AG08396 (cell line): ENCODE results near the gene HS3ST3B1.
A peak's percentile ranks its signal among the peaks of the same experiment; 100 is the strongest.

Experiments
- DNase-seq: peaks from one replicate; pipeline ENCODE4 v3.0.0; 2012; ENCODE audit warnings: low spot score, mixed read lengths

The HS3ST3B1 gene

GRCh38 chr17:14321476-14321949 lies 20.6 kb downstream of the HS3ST3B1 start:
- DNase-seq = no peak

DNA sequence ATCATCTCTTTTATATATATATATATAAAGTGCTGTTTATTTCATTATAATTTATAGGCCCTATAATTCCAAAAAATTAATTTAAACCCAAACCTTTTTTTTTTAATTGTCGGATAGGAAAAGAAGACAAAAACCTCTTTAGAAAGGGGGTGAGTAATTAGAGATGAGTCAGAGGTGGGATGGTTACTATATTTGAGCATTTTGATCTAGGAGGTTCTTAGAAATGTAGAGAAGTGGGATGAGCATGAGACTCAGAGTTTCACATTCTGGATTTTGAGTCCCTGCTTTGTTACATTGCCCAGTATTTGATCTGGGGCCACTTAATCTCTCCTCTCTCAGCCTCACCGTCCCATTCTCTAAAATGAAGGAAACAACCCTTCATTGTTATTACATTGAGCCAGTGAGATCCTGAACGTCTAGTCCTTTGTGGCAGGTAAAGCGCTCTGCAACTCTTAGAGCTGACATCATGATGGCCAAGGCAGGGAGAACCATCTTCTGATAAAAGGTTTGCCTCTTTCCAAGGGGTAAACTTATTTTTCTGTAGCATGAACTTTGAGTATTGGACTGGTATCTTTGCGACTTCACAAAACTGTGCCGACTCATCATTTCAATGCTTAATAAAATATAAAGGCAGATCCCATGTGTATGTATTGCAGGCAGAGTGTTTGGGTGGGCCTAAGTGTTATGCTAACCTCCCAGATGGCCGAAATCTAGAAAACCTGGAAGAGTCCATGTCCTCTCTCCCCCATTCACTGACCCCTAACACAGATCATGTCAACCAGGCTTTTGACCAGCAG lies 21.3 kb downstream of the HS3ST3B1 start:
- DNase-seq = no peak

GRCh38 chr17:14323522-14323981 lies 22.7 kb downstream of the HS3ST3B1 start:
- no peak for DNase-seq

DNA sequence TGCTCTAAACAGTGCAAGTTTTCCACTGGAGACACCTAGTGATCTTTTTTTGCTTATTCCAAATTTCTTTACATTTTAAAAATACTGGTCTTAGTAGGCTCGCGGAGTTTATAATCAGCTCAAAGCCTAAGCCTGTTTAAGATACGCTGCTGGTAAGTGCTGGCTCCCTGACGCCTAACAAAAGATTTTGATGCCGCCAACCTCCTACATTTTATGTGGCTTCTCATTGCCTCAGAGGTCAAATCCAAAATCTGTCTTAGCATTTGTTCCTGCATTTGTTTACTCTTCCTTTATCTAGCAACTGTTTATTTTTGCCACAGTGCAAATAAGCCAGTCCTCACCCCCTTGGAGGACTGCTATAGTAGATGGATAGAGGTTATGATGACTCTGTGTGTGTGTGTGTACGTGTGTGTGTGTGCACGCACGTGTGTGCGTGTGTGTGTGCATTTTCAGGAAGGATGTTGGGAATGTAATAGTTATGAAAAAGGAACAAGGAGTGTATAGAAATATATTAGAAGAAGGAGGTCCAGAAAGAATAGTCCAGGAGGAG lies 24.8 kb downstream of the HS3ST3B1 start:
- no peak for DNase-seq

DNA sequence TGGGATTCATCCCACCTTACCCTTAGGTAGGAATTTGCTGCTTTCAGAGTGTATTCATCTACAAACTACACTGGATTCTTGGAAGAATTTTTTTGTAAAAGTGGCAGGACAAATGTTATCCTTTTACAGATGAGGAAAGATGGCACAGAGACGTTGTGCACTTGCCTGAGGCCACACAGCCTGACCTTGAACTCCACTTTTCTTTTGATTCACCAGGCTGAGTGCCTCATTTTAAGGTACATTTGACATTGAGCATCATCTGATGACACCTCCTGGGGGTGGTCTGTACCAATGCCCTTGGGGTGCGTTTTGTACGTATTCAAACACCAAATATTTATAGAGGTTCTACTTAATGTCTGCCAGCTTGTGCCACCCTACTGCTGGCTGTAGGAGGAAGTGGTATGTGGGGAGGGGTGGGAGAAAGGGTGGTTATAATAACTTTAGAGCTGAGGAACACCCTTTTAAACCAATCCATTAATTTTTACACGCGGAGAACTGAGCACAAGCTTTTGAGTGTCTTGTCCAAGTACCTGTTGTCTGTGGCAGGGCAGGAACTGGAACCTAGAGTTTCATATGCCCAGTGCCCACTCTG lies 29.1 kb downstream of the HS3ST3B1 start:
- DNase-seq = no peak

DNA sequence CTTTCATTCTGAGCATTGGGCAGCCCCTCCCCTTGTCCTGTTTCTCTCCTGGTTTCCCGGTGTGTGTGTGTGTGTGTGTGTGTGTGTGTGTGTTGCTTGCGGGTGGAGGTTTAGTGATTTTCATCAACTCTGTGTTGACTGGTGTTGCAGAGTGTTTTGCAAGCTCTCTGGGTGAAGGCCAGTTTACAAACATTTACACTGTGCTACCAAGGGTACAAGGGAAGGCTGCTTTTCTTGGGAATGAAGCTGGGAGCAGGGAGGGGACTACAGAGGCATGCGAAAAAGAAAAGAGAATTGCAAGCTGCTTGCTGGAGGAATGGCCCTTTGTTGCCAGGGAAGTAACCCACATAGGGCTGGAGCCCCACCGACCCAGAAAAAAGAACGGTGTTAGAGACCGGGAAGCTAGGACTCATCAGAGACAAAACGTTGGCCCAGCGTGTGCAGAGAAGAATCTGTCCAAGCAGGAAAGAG lies 29.6 kb downstream of the HS3ST3B1 start:
- DNase-seq = peak; percentile 49

DNA sequence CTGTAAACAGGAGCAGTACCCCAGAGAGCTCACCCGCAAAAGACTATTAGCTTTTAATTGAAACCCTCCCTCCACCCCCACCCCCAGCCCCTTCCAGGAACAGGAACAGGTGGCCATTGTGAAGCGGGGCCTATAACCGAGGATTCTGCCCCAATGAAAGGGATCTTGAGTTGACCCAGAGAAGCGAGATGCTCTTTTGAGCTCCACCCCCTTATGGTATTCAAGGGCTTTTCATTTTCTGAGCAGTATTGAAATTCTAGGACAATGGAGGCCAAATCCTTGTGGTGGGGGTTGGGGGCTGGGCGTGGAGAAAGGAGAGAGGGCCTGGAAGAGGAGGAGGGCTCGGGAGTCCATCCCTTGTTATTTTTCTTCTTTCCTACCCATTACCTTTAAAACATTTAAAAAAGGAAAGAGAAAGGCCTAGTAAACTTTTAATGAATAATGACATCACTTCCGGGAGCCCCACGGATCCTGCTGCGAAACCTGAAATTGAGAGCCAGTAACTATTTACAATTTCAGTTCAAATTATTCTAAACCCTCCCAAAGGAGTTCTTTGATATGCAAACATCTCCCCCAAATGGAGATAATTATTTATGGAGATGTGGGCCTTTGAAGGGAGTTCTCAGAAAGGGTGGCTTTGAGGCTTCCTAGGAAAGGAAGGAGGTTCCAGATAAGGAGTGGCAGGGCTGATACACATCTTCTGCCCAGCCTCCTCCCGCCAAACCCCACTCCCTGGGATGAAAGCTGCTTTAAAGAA lies 30.5 kb downstream of the HS3ST3B1 start:
- no peak for DNase-seq

DNA sequence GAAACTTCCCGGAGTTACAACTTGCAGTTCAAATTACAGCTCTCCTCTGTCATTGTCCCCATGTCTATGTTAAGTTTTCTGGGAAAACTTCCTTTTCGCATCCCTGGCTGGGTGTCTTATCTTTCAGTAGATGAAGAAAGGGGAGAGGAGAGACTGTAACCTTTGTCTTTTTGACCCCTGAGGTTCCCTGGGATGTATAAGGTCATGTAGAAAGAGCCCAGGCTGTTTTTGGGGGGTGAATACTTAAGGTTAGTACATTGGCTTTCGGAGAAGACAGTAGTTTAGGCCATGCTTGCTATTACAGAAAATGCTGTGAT lies 31.1 kb downstream of the HS3ST3B1 start:
- DNase-seq = no peak

DNA sequence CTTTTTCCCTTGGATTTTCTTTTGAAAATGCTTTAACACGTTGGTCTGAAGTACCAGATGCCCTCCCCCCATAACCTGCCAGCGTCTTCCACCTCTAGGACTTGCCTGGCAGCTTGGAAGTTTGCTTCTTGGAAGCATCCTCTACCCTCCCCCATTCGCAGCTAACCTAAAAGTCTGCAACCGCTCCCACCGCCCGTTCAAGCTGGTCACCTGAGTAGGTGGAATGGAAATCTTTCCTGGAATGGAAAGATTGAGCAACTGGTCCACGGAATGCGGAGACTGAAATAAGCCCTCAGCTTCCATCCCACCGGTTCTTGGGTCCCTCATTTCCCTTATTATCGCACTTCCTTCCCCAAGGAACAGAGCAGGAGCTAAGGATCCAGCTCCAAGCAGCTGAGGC lies 31.4 kb downstream of the HS3ST3B1 start:
- no peak for DNase-seq

DNA sequence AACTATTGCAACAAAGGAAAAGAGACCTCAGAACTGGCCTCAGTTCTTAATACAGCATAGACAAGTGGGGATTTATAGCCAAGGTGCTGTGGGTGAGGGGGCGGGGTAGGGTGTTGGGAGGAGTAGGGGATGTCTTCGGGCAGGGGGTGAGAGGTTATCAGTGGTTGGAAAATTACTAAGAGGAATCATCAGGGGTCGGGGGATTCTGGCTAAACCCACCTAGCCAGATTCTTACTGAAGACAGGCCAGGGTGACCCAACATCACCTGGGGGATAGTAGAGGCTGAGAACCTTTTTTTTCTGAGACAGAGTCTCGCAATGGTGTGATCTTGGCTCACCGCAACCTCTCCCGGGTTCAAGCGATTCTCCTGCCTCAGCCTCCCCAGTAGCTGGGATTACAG lies 32.6 kb downstream of the HS3ST3B1 start:
- no peak for DNase-seq

- no peak for DNase-seq
These were observed 33.5 kb downstream of the HS3ST3B1 start for GRCh38 chr17:14334276-14334840.

DNA sequence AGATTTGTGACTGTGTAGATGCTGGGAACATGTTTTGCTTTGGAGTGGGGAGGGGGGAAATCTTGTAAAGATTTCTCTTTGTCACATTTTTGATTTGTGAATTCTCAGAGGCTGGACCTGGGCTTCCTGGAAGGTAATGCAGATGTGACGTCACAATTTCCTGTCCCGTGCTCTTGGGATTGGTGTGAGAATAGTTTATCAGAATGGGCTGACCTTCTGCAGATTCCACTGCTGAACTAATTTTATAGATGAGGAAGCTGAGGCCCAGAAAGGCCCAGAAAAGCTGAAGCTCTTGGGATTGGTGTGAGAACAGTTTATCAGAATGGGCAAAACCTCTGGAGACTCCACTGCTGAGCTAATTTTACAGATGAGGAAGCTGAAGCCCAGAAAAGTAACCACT lies 34.0 kb downstream of the HS3ST3B1 start:
- no peak for DNase-seq

- no peak for DNase-seq
These were observed 35.5 kb downstream of the HS3ST3B1 start for GRCh38 chr17:14336418-14336817.

- no peak for DNase-seq
These were observed 36.8 kb downstream of the HS3ST3B1 start for GRCh38 chr17:14337596-14338079.

DNA sequence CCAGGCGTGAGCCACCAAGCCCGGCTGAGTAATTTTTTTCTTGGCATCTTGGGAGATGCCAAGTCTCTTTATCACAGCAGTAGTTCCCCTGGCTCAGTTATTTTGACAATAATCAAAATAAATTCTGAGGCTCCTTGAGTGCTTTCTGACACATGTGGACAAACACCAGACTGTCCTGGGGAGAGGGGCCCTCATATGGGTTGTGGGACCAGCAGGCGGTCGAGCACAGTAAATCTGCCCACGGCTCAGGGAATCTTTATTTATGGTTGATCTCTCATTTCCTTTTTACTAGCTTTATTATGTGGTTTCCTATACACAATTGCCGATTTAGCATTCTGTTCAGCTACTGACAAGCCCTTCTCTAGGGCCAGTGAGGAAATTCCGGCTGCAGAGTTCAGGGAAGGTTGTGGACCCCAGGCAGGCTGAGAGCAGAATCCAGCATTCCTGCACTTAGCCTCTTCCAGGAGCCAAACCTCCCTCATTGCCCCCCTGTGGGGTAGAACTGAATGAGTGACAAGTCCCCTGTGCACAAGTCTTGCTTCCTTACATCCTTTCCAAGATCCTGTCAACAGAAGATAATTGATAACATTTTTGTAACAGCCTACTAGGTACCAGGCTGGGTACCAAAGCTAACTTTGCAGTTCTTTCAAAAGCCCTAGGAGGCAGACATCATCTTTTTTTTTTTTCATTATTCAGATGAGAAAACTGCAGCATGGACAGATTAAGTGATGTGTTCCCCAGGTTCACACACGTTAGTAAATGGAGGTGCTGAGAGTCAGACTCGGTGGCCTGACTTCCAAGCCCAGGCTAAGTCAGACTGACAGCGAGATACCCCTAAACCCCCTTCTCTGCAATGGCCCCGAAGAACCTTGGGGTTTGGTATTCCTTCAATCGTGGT lies 40.2 kb downstream of the HS3ST3B1 start:
- peak; percentile 15 for DNase-seq

DNA sequence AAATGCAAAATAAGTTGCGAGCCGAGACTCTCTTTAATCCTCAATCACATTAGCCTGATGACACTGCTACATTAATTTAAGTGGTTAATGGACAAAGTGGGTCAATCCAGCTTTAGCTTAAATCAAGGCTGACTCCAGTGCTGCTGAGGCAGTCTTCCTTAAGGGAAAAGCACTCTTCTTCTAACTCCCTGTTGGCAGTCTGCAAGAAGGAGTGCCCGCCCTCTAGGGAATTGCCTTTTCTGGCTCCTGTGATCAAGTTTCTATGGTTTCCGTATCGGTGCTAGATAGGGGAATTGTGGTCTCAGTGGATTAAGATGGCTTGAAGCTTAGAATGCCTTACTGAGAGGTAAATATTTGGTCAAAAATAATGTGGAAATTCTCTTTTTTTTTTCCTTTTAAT lies 41.0 kb downstream of the HS3ST3B1 start:
- no peak for DNase-seq

DNA sequence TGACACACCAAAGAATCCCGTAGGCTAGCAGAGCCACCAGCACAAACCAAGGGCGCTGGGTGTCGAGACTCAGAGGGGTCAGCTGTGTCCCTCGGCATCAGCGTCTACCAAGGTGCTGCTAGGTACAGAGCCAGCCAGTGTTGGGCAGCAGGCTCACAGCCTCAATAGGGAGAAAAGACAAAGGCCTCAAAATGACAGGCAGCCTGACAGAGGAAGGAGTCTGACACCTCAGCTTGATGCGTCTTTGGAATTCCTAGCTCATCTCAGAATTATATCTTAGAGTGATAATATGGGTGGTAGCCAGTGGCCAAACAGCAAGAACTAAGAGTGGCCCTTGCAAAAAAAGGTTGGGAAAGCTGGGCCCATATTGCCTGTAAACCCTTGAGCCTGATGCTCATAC lies 45.9 kb downstream of the HS3ST3B1 start:
- DNase-seq = no peak

DNA sequence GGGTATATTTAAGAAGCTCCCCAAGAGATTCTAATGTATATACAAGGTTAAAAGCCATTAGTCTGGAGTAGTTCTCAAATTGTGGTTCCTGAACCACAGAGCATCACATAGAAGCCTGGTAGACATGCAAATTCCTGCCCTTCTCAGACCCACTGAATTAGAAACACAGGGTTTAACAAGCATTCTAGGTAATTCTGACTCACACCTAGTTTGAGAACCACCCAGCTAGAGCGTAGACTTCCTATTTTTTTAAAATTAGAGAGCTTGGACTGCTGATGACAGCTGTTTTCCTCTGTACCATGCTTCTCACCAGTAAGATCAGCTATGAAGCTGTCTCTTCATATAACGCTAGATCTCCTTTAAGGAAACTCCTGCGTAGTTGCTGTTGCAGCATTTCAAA lies 50.6 kb downstream of the HS3ST3B1 start:
- no peak for DNase-seq

- DNase-seq = no peak
These were observed 51.3 kb downstream of the HS3ST3B1 start for GRCh38 chr17:14352136-14352535.

- DNase-seq = no peak
These were observed 53.1 kb downstream of the HS3ST3B1 start for GRCh38 chr17:14353861-14354474.

DNA sequence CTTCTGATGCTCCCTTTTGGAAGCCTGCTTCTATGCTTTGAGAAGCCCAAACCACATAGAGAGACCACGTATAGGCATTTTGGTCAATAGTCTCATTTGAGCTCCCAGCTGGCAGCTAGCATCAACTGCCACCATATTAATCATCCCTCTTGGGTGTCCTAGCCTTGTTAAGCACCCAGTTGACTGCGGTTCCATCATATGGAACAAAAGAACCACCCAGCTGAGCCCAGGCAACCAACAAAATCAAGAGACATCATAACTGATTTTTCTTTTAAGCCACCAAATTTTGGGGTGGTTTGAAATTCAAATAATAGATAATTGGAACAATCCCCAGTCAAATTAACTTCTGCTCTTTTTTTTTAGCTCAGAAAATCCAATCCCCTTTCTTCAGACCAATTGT lies 53.9 kb downstream of the HS3ST3B1 start:
- no peak for DNase-seq
